Hepatocyte (in vitro differentiated cells): Measurements from ENCODE around the gene KHK. TPM values are rescaled to one million over a fixed set of nuclear protein-coding genes. Genes with fewer than 3 reads are reported as not detected.

ENCODE experiments used
- DNase-seq: peaks from one replicate; pipeline ENCODE4 v3.0.0-alpha.2; 2016; ENCODE audit warnings: low spot score
- H2AFZ ChIP-seq: fragments of 200-600 bp; sonication (generic); 2 replicates; pipeline ENCODE4 v1.6.0; 2016; ENCODE audit warnings: antibody characterized with exemption, mild to moderate bottlenecking
- H3K27ac ChIP-seq: fragments of 200-600 bp; sonication (generic); 2 replicates; pipeline ENCODE4 v1.5.1; 2016; ENCODE audit warnings: mild to moderate bottlenecking
- H3K27me3 ChIP-seq: fragments of 200-600 bp; sonication (generic); 2 replicates; pipeline ENCODE4 v1.6.1; 2016
- H3K36me3 ChIP-seq: fragments of 200-600 bp; sonication (generic); replicated peaks from 2 replicates; pipeline ENCODE4 v1.5.1; 2016; ENCODE audit warnings: low read depth; ENCODE audit not compliant: insufficient read depth
- H3K4me1 ChIP-seq: fragments of 200-600 bp; sonication (generic); 2 replicates; pipeline ENCODE4 v1.5.1; 2016; ENCODE audit warnings: mild to moderate bottlenecking, moderate library complexity; ENCODE audit not compliant: insufficient read depth
- H3K4me2 ChIP-seq: fragments of 200-600 bp; sonication (generic); 2 replicates; pipeline ENCODE4 v1.6.0; 2016
- H3K4me3 ChIP-seq: fragments of 200-600 bp; sonication (generic); 2 replicates; pipeline ENCODE4 v1.5.1; 2016; ENCODE audit warnings: mild to moderate bottlenecking
- H3K79me2 ChIP-seq: fragments of 200-600 bp; sonication (generic); 2 replicates; pipeline ENCODE4 v1.6.0; 2017; ENCODE audit warnings: mild to moderate bottlenecking
- H3K9me2 ChIP-seq: fragments of 200-600 bp; sonication (generic); replicated peaks from 2 replicates; pipeline ENCODE4 v1.6.0; 2017; ENCODE audit warnings: mild to moderate bottlenecking; ENCODE audit not compliant: insufficient read depth
- H3K9me3 ChIP-seq: fragments of 200-600 bp; sonication (generic); 2 replicates; pipeline ENCODE4 v1.5.1; 2016; ENCODE audit warnings: low read depth, mild to moderate bottlenecking
- H4K20me1 ChIP-seq: fragments of 200-600 bp; sonication (generic); 2 replicates; pipeline ENCODE4 v1.6.0; 2016; ENCODE audit warnings: mild to moderate bottlenecking; ENCODE audit not compliant: insufficient read depth, poor library complexity, severe bottlenecking
- CTCF ChIP-seq: fragments of 200-600 bp; sonication (generic); IDR thresholded peaks from 2 replicates; pipeline ENCODE4 v1.5.1; 2016; ENCODE audit warnings: antibody characterized with exemption, mild to moderate bottlenecking; ENCODE audit not compliant: poor library complexity
- EZH2 ChIP-seq: fragments of 200-600 bp; sonication (generic); IDR thresholded peaks from 2 replicates; pipeline ENCODE4 v1.6.1; 2016; ENCODE audit warnings: antibody characterized with exemption, mild to moderate bottlenecking, borderline replicate concordance
- EZH2phosphoT487 ChIP-seq: fragments of 200-600 bp; sonication (generic); IDR thresholded peaks from one replicate; pipeline ENCODE4 v1.6.1; 2018; ENCODE audit warnings: antibody characterized with exemption, mild to moderate bottlenecking, low read depth, moderate library complexity; ENCODE audit not compliant: unreplicated experiment, severe bottlenecking
- WGBS: methylation state at CpG from one replicate; pipeline ENCODE4 v1.1.6; 2016; ENCODE audit warnings: low lambda C conversion rate; ENCODE audit errors: missing lambda C conversion rate; 5-methylcytosine and 5-hydroxymethylcytosine counted together
- polyA plus RNA-seq: library from polyadenylated mRNA; unstranded; fragments of >200 nt; fragmentation: Nextera tagmentation; extraction: Ambion mirVana; gene quantifications from 2 replicates; pipeline ENCODE4 v1.2.1, GENCODE V29; 2016
- total RNA-seq: library from RNA; depleted of rRNA; stranded (reverse); fragments of >200 nt; gene quantifications from 2 replicates; pipeline ENCODE4 v1.2.3, GENCODE V29; 2014

Gene KHK
- total and polyA plus RNA-seq, 2 experiments from 2014 or later, result 28.7 to 73.1 TPM

- H3K9me3 ChIP-seq, result no peaks in the 10 kb centered on the region
- peak overlapping the region; percentile 83 for H3K4me2 ChIP-seq
- no peaks in the 10 kb centered on the region for H3K79me2 ChIP-seq
- TF ChIP-seq CTCF (peak; percentile 30), EZH2phosphoT487 (no peak)
- H3K36me3 ChIP-seq, result no peaks in the 10 kb centered on the region
- 1% methylated on average over 48 of the region's 48 CpGs for WGBS
- DNase-seq, result peak; percentile 94
- H3K4me1 ChIP-seq, result peaks cover 12% of the 10 kb centered on the region
- H4K20me1 ChIP-seq, result no peaks in the 10 kb centered on the region
- H2AFZ ChIP-seq, result peak overlapping the region; percentile 51
- peak overlapping the region; percentile 91 for H3K27ac ChIP-seq
- no peaks in the 10 kb centered on the region for H3K27me3 ChIP-seq
- H3K9me2 ChIP-seq, result no peaks in the 10 kb centered on the region
- H3K4me3 ChIP-seq, result peak overlapping the region; percentile 85
These were observed 36.1 kb upstream of the KHK start for GRCh38 chr2:27050281-27050995.

GRCh38 chr2:27050996-27051901 lies 35.3 kb upstream of the KHK start, which contains the start of gene AGBL5:
TSS of gene AGBL5 (plus strand) at chr2:27051668. CDS start at chr2:27052959, 1,291 bp downstream.
- no peak for TF ChIP-seq EZH2
- TF ChIP-seq EZH2phosphoT487, result no peak
- TF ChIP-seq CTCF, result no peak
- WGBS, result under 1% methylated on average over 49 of the region's 67 CpGs
- Histone ChIP-seq H3K4me2 (peak within 1 kb of the TSS; percentile 83), H3K27me3 (no peaks in the 10 kb centered on the region), H3K4me3 (peak within 1 kb of the TSS; percentile 85), H3K36me3 (no peaks in the 10 kb centered on the region), H3K4me1 (peaks cover 12% of the 10 kb centered on the region), H3K27ac (peak within 1 kb of the TSS; percentile 91), H3K79me2 (no peaks in the 10 kb centered on the region), H4K20me1 (no peaks in the 10 kb centered on the region), H2AFZ (peak within 1 kb of the TSS; percentile 51), H3K9me3 (no peaks in the 10 kb centered on the region), H3K9me2 (no peaks in the 10 kb centered on the region)
- DNase-seq, result peak; percentile 96

- WGBS, result 6% methylated on average over 13 of the region's 24 CpGs
- H3K27me3 ChIP-seq, result no peaks in the 10 kb centered on the region
- no peak for TF ChIP-seq CTCF
- no peaks in the 10 kb centered on the region for H3K9me3 ChIP-seq
- DNase-seq, result peak; percentile 38
- no peaks in the 10 kb centered on the region for H3K36me3 ChIP-seq
- H4K20me1 ChIP-seq, result no peaks in the 10 kb centered on the region
- H2AFZ ChIP-seq, result peak overlapping the region; percentile 17
- peaks cover 12% of the 10 kb centered on the region for H3K4me1 ChIP-seq
- peak overlapping the region; percentile 83 for H3K4me2 ChIP-seq
- peak overlapping the region; percentile 91 for H3K27ac ChIP-seq
- H3K9me2 ChIP-seq, result no peaks in the 10 kb centered on the region
- H3K79me2 ChIP-seq, result no peaks in the 10 kb centered on the region
- peak overlapping the region; percentile 61 for H3K4me3 ChIP-seq
These were observed 34.5 kb upstream of the KHK start for GRCh38 chr2:27051902-27052645.
